ENCODE results near the gene ADCYAP1R1.

The ADCYAP1R1 gene

DNA sequence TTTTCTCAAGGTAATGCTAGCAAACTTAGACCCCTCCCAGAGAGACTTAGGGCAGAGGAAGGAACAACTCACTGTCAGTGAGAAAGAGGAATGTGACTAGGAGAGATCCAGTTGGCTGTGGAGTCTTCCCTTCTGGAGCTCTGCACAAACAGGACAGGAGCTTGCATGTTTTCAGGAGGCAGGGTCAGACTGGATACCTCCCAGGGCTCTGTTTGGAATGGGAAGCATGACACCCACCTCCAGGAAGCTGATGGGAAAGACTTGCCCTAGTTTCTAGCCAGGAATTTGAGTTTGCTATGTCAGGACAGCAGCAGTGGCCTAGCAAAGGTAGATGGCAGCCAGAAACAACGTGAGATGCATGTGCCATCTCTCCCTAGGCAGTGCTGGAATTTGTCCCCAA lies 47.7 kb upstream of the ADCYAP1R1 start:
- no peaks in the 10 kb centered on the region for H3K9me3 ChIP-seq (ENCODE audit: insufficient read depth, low read depth, low read length)
- H3K9me2 ChIP-seq (replicated peaks; ENCODE audit: low read depth, low read length), result no peaks in the 10 kb centered on the region
- no peak overlapping the region for H3K9ac ChIP-seq (ENCODE audit: low read depth, low read length, poor library complexity, severe bottlenecking)
- no peak for TF ChIP-seq EZH2phosphoT487 (IDR thresholded peaks at IDR 0.05; ENCODE audit: borderline replicate concordance)
- no peak for TF ChIP-seq CTCF (conservative IDR thresholded peaks at IDR 0.05; ENCODE audit: low read length)
- no peaks in the 10 kb centered on the region for H3K79me2 ChIP-seq (ENCODE audit: insufficient read depth, low read length)
- H3K4me2 ChIP-seq (ENCODE audit: low read depth, low read length, poor library complexity, severe bottlenecking), result no peak overlapping the region
- no peaks in the 10 kb centered on the region for H3F3A ChIP-seq (ENCODE audit: low read depth)
- H4K20me1 ChIP-seq (ENCODE audit: insufficient read depth, low read length, poor library complexity, severe bottlenecking), result no peaks in the 10 kb centered on the region
- H3K4me1 ChIP-seq (ENCODE audit: insufficient read depth, low read length, poor library complexity, severe bottlenecking), result no peaks in the 10 kb centered on the region
- no peak overlapping the region for H2AFZ ChIP-seq (ENCODE audit: low read length)
- no peak overlapping the region for H3K4me3 ChIP-seq (ENCODE audit: low read length, poor library complexity, severe bottlenecking)
- H3K27me3 ChIP-seq (ENCODE audit: insufficient read depth, low read length, poor library complexity, severe bottlenecking), result no peaks in the 10 kb centered on the region
- no peaks in the 10 kb centered on the region for H3K36me3 ChIP-seq (ENCODE audit: insufficient read depth, low read length)

DNA sequence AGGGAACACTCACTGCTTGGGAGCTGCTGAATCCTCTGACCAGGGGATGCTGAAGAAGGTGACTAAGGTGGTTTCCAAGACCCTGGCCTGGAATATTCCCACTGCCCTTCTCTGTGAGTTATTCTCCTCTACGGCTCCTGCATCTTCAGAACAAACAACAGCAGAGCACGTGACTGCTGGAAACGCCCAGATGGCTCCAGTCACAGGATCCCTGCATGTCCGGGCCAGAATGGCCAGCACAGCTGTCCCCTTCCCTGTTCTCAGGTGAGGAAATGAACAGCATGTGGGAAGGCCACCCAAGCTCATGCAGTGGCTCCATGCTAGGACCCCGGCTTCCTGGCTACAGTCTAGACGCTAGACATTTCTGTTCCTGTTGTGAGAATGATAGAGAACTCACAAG lies 45.3 kb upstream of the ADCYAP1R1 start:
- Histone ChIP-seq H3K4me1 (ENCODE audit: insufficient read depth, low read length, poor library complexity, severe bottlenecking) (no peaks in the 10 kb centered on the region), H3K4me2 (ENCODE audit: low read depth, low read length, poor library complexity, severe bottlenecking) (no peak overlapping the region), H3K9me2 (replicated peaks; ENCODE audit: low read depth, low read length) (no peaks in the 10 kb centered on the region), H3K27me3 (ENCODE audit: insufficient read depth, low read length, poor library complexity, severe bottlenecking) (no peaks in the 10 kb centered on the region), H3K36me3 (ENCODE audit: insufficient read depth, low read length) (no peaks in the 10 kb centered on the region), H3K9ac (ENCODE audit: low read depth, low read length, poor library complexity, severe bottlenecking) (no peak overlapping the region), H3K4me3 (ENCODE audit: low read length, poor library complexity, severe bottlenecking) (no peak overlapping the region), H3K9me3 (ENCODE audit: insufficient read depth, low read depth, low read length) (no peaks in the 10 kb centered on the region), H2AFZ (ENCODE audit: low read length) (no peak overlapping the region), H4K20me1 (ENCODE audit: insufficient read depth, low read length, poor library complexity, severe bottlenecking) (no peaks in the 10 kb centered on the region), H3K79me2 (ENCODE audit: insufficient read depth, low read length) (no peaks in the 10 kb centered on the region), H3F3A (ENCODE audit: low read depth) (no peaks in the 10 kb centered on the region)
- TF ChIP-seq EZH2phosphoT487 (IDR thresholded peaks at IDR 0.05; ENCODE audit: borderline replicate concordance), result no peak
- TF ChIP-seq CTCF (conservative IDR thresholded peaks at IDR 0.05; ENCODE audit: low read length), result no peak

DNA sequence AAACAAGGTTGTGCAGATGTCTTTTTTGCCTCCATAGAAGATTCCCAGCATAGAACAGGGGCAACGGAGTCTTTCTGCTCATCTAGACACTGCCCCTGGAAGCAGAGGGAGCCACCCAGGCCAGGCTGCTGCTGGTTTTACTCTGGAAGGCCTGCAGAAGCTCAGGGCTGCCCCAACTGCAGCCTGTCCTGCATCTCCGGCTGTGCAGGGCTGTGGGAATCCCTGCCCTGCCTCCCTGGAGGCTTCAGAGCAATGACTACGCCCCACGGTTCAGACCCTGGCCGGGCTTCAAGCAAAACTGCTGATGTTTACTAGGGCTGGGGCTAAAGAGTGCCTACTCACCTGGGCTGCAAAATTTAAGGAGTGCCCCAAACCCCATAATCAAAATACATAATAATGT lies 44.5 kb upstream of the ADCYAP1R1 start:
- Histone ChIP-seq H3K36me3 (ENCODE audit: insufficient read depth, low read length) (no peaks in the 10 kb centered on the region), H3K4me2 (ENCODE audit: low read depth, low read length, poor library complexity, severe bottlenecking) (no peak overlapping the region), H3K9me3 (ENCODE audit: insufficient read depth, low read depth, low read length) (no peaks in the 10 kb centered on the region), H3F3A (ENCODE audit: low read depth) (no peaks in the 10 kb centered on the region), H3K4me1 (ENCODE audit: insufficient read depth, low read length, poor library complexity, severe bottlenecking) (no peaks in the 10 kb centered on the region), H3K4me3 (ENCODE audit: low read length, poor library complexity, severe bottlenecking) (no peak overlapping the region), H3K27me3 (ENCODE audit: insufficient read depth, low read length, poor library complexity, severe bottlenecking) (no peaks in the 10 kb centered on the region), H4K20me1 (ENCODE audit: insufficient read depth, low read length, poor library complexity, severe bottlenecking) (no peaks in the 10 kb centered on the region), H3K9ac (ENCODE audit: low read depth, low read length, poor library complexity, severe bottlenecking) (no peak overlapping the region), H3K79me2 (ENCODE audit: insufficient read depth, low read length) (no peaks in the 10 kb centered on the region), H2AFZ (ENCODE audit: low read length) (no peak overlapping the region), H3K9me2 (replicated peaks; ENCODE audit: low read depth, low read length) (no peaks in the 10 kb centered on the region)
- no peak for TF ChIP-seq EZH2phosphoT487 (IDR thresholded peaks at IDR 0.05; ENCODE audit: borderline replicate concordance)
- no peak for TF ChIP-seq CTCF (conservative IDR thresholded peaks at IDR 0.05; ENCODE audit: low read length)
